B cell (primary cell): ENCODE results near the gene COX6B2. TPM values are rescaled to one million over a fixed set of nuclear protein-coding genes. Genes with fewer than 3 reads are reported as not detected.

Source experiments
- ATAC-seq: fragments of 200-7000 bp; cut with Tn5 transposase; one replicate; pipeline ENCODE4 v1.10.0; 2021; ENCODE audit warnings: low read depth, mild to moderate bottlenecking, moderate number of reproducible peaks, moderate library complexity
- CTCF ChIA-PET: fragments of 350-600 bp; sonication (Branson Sonifier 250); formaldehyde crosslinking; loops from one replicate; lab custom pipeline; 2021; ENCODE audit warnings: antibody characterized with exemption, inconsistent platforms; lab: Charles Lee
- POLR2A ChIA-PET: fragments of 350-600 bp; sonication (Branson Sonifier 250); formaldehyde crosslinking; loops from one replicate; lab custom pipeline; 2021; ENCODE audit warnings: antibody characterized with exemption; lab: Charles Lee
- DNase-seq: peaks from one replicate; pipeline ENCODE4 v3.0.0; 2013
- H2AFZ ChIP-seq: 2 replicates; pipeline ENCODE4 v1.6.1; 2012; ENCODE audit warnings: mild to moderate bottlenecking, low read depth, low read length; ENCODE audit not compliant: insufficient read depth, poor library complexity, severe bottlenecking
- H3K27ac ChIP-seq, 2 donors: 1 replicate in 1 of 2; 2 replicates in 1 of 2; pipeline ENCODE4 v1.5.1; 2012 to 2013; ENCODE audit warnings: low read length in 2 of 2, mild to moderate bottlenecking in 2 of 2, moderate library complexity in 1 of 2
- H3K27me3 ChIP-seq, 4 experiments: fragments of 200-600 bp in 1 of 4; sonication (generic) in 1 of 4; replicated peaks in 1 of 4; 1 replicate in 2 of 4; 2 replicates in 2 of 4; pipeline versions ENCODE4 v1.6.1 to v1.7.0; 2013 to 2016; ENCODE audit warnings: low read length in 3 of 4, mild to moderate bottlenecking in 2 of 4, mixed read lengths in 1 of 4, moderate library complexity in 1 of 4; ENCODE audit not compliant: insufficient read depth in 4 of 4, control insufficient read depth in 3 of 4; ENCODE audit errors: control extremely low read depth in 1 of 4
- H3K36me3 ChIP-seq, 2 experiments: replicated peaks in 1 of 2; 1 replicate in 1 of 2; 2 replicates in 1 of 2; pipeline versions ENCODE4 v1.6.1 to v1.7.1; 2013; ENCODE audit warnings: low read length in 1 of 2; ENCODE audit not compliant: insufficient read depth in 2 of 2, control insufficient read depth in 1 of 2; ENCODE audit errors: control extremely low read depth in 1 of 2, extremely low read depth in 1 of 2
- H3K4me1 ChIP-seq, 2 donors: fragments of 200-600 bp in 1 of 2; sonication (generic) in 1 of 2; 1 replicate in 1 of 2; 2 replicates in 1 of 2; pipeline versions ENCODE4 v1.5.1 to v1.6.1; 2013 to 2017; ENCODE audit warnings: low read length in 2 of 2; ENCODE audit not compliant: control insufficient read depth in 2 of 2, insufficient read depth in 2 of 2
- H3K4me2 ChIP-seq: replicated peaks from 2 replicates; pipeline ENCODE3; 2012; ENCODE audit warnings: mild to moderate bottlenecking, low read depth, low read length; ENCODE audit not compliant: poor library complexity, severe bottlenecking
- H3K4me3 ChIP-seq, 5 experiments: fragments of 200-600 bp in 1 of 5; sonication (generic) in 1 of 5; 1 replicate in 3 of 5; 2 replicates in 2 of 5; pipeline versions ENCODE4 v1.5.1 to v1.7.0; 2011 to 2016; ENCODE audit warnings: low read length in 4 of 5, mild to moderate bottlenecking in 4 of 5, low read depth in 2 of 5, control low read depth in 1 of 5, moderate library complexity in 1 of 5; ENCODE audit not compliant: insufficient read depth in 1 of 5; ENCODE audit errors: control extremely low read depth in 1 of 5, extremely low read depth in 1 of 5
- H3K79me2 ChIP-seq: fragments of 200-600 bp; sonication (generic); one replicate; pipeline ENCODE4 v1.6.0; 2016; ENCODE audit warnings: low read length; ENCODE audit not compliant: control insufficient read depth, insufficient read depth
- H3K9ac ChIP-seq: fragments of 200-600 bp; sonication (generic); 2 replicates; pipeline ENCODE4 v1.6.1; 2017; ENCODE audit warnings: mild to moderate bottlenecking, low read length, moderate library complexity
- H3K9me3 ChIP-seq, 3 donors: one replicate each; pipeline versions ENCODE4 v1.6.1 to v1.7.1; 2013; ENCODE audit warnings: low read length in 2 of 3; ENCODE audit not compliant: control insufficient read depth in 2 of 3, insufficient read depth in 1 of 3; ENCODE audit errors: control extremely low read depth in 1 of 3
- H4K20me1 ChIP-seq: 2 replicates; pipeline ENCODE4 v1.6.0; 2012; ENCODE audit warnings: mild to moderate bottlenecking, low read length; ENCODE audit not compliant: insufficient read depth, control insufficient read depth, poor library complexity, severe bottlenecking
- H3K27ac Mint-ChIP-seq: one replicate; pipeline ENCODE4 v1.8.0; 2021; ENCODE audit warnings: mixed read lengths
- H3K27me3 Mint-ChIP-seq: one replicate; pipeline ENCODE4 v1.8.0; 2021; ENCODE audit warnings: mixed read lengths
- H3K4me1 Mint-ChIP-seq: one replicate; pipeline ENCODE4 v1.8.0; 2021; ENCODE audit warnings: mixed read lengths
- H3K4me3 Mint-ChIP-seq: one replicate; pipeline ENCODE4 v1.8.0; 2021; ENCODE audit warnings: mixed read lengths
- H3K9me3 Mint-ChIP-seq: one replicate; pipeline ENCODE4 v1.8.0; 2022; ENCODE audit warnings: mixed read lengths; ENCODE audit not compliant: insufficient read depth
- EZH2 ChIP-seq: IDR thresholded peaks from 2 replicates; pipeline ENCODE4 v1.6.1; 2012; ENCODE audit warnings: borderline replicate concordance, low read depth, mild to moderate bottlenecking, moderate library complexity, low read length; ENCODE audit not compliant: insufficient read depth, poor library complexity, severe bottlenecking
- WGBS: methylation state at CpG from one replicate; pipeline ENCODE4 v1.1.5; 2013; ENCODE audit warnings: missing lambda C conversion rate; ENCODE audit not compliant: insufficient coverage; 5-methylcytosine and 5-hydroxymethylcytosine counted together
- intact Hi-C: fragments of 100-400 bp; cut with micrococcal nuclease; formaldehyde crosslinking; loops from one replicate; pipeline ENCODE4 v1.10.0; 2022
- polyA plus RNA-seq: library from polyadenylated mRNA; depleted of rRNA; stranded (reverse); fragments of >200 nt; gene quantifications from 2 replicates; pipeline ENCODE4 v1.2.3, GENCODE V29; 2012
- total RNA-seq, 2 donors: library from RNA; stranded (reverse); fragments of 120-200 nt in 1 of 2; gene quantifications; 1 replicate in 1 of 2; 2 replicates in 1 of 2; pipeline versions ENCODE4 v1.2.3 to v1.2.4, GENCODE V29; 2013 to 2022
- TF ChIP-seq, protein P1 (sequence below): fragments of 200-600 bp; IDR thresholded peaks from one replicate; pipeline ENCODE4 v1.8.0; 2022; ENCODE audit warnings: antibody characterized with exemption, mild to moderate bottlenecking

COX6B2 gene
- total and polyA plus RNA-seq, 2 donors (not counting 1 experiment from before 2014, with no cell fraction given) = not detected

DNA sequence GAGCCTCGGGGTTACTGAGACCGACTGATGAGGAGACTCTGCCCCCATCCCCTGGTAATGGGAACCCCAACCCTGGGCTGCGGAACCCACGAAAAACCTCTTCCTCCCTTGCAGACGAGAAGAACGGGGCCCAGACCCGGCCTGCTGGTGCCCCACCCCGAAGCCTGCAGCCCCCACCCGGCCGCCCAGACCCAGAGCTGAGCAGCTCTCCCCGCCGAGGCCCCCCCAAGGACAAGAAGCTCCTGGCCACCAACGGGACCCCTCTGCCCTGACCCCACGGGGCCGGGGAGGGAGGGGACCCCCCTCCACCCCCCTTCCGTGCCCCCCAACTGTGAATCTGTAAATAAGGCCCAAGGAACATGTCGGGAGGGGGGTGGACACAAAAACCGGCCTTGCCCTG lies 42.7 kb downstream of the COX6B2 start:
- CTCF ChIA-PET = interaction anchor here (0.7 kb wide), 1 partner anchor 10 kb away, joined by 3 read pairs; no protein-coding TSS in a partner anchor

DNA sequence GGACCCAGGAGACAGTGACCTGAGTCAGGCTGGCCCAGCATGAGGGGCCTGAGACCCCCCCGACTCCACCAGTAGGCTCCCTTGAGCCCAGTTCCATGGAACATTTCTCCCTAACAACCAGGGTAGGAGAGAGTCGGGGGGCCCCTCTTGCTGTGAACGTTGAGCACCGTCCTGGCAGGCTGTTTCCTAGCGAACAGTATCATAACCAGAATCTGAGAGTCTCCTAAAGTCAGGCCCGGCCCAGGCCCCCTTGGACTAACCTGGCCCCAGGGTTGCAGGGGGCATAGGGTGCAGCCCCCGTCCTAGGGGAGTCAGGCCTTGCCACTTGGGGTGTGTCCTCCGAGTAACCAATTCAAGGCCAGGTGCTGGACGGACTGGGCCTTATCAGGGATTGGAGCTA lies 43.1 kb downstream of the COX6B2 start:
- intact Hi-C loops = no loop called here
- 86% methylated on average over 9 of the region's 9 CpGs for WGBS
- CTCF ChIA-PET = no interaction called here

More for the DNA sequence above, 42.7 kb downstream of the COX6B2 start:
- H2AFZ ChIP-seq = no peak overlapping the region
- H3K4me1 ChIP-seq = no peaks in the 10 kb centered on the region
- no peaks in the 10 kb centered on the region for H3K27me3 ChIP-seq
- Mint-ChIP-seq H3K9me3 (no peaks in the 10 kb centered on the region), H3K4me3 (no peak overlapping the region), H3K4me1 (no peaks in the 10 kb centered on the region), H3K27me3 (no peaks in the 10 kb centered on the region), H3K27ac (no peak overlapping the region)
- H3K27ac ChIP-seq = no peak overlapping the region
- TF ChIP-seq, protein P1, sequence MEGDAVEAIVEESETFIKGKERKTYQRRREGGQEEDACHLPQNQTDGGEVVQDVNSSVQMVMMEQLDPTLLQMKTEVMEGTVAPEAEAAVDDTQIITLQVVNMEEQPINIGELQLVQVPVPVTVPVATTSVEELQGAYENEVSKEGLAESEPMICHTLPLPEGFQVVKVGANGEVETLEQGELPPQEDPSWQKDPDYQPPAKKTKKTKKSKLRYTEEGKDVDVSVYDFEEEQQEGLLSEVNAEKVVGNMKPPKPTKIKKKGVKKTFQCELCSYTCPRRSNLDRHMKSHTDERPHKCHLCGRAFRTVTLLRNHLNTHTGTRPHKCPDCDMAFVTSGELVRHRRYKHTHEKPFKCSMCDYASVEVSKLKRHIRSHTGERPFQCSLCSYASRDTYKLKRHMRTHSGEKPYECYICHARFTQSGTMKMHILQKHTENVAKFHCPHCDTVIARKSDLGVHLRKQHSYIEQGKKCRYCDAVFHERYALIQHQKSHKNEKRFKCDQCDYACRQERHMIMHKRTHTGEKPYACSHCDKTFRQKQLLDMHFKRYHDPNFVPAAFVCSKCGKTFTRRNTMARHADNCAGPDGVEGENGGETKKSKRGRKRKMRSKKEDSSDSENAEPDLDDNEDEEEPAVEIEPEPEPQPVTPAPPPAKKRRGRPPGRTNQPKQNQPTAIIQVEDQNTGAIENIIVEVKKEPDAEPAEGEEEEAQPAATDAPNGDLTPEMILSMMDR = no peak
- TF ChIP-seq EZH2 = no peak
- intact Hi-C loops = no loop called here
- no peaks in the 10 kb centered on the region for H4K20me1 ChIP-seq
- ATAC-seq (no peak), DNase-seq (no peak)
- POLR2A ChIA-PET = no interaction called here
- no peak overlapping the region for H3K9ac ChIP-seq
- no peak overlapping the region for H3K4me2 ChIP-seq
- 86% methylated on average over 8 of the region's 18 CpGs for WGBS
- H3K9me3 ChIP-seq = peaks cover 0 to 8% (median 0%) of the 10 kb centered on the region in 3 donors
- no peaks in the 10 kb centered on the region for H3K79me2 ChIP-seq
- H3K36me3 ChIP-seq = no peaks in the 10 kb centered on the region
- no peak overlapping the region for H3K4me3 ChIP-seq

More for the DNA sequence above, 43.1 kb downstream of the COX6B2 start:
- no peak overlapping the region for H3K4me2 ChIP-seq
- no peaks in the 10 kb centered on the region for H3K79me2 ChIP-seq
- H2AFZ ChIP-seq = no peak overlapping the region
- peaks cover 0 to 8% (median 0%) of the 10 kb centered on the region in 3 donors for H3K9me3 ChIP-seq
- H4K20me1 ChIP-seq = no peaks in the 10 kb centered on the region
- H3K4me3 Mint-ChIP-seq = no peak overlapping the region
- no peak for DNase-seq
- POLR2A ChIA-PET = no interaction called here
- ATAC-seq = no peak
- H3K27ac Mint-ChIP-seq = no peak overlapping the region
- H3K36me3 ChIP-seq = no peaks in the 10 kb centered on the region
- no peaks in the 10 kb centered on the region for H3K4me1 ChIP-seq
- no peaks in the 10 kb centered on the region for H3K9me3 Mint-ChIP-seq
- no peaks in the 10 kb centered on the region for H3K4me1 Mint-ChIP-seq
- TF ChIP-seq, protein P1 = no peak
- no peak for TF ChIP-seq EZH2
- no peaks in the 10 kb centered on the region for H3K27me3 ChIP-seq
- H3K27me3 Mint-ChIP-seq = no peaks in the 10 kb centered on the region
- no peak overlapping the region for H3K4me3 ChIP-seq
- H3K27ac ChIP-seq = no peak overlapping the region
- H3K9ac ChIP-seq = no peak overlapping the region
